Hepatocyte (in vitro differentiated cells): ENCODE results near the gene ADGRG7.

Experiments
- EZH2 ChIP-seq: fragments of 200-600 bp; sonication (generic); IDR thresholded peaks from 2 replicates; pipeline ENCODE4 v1.6.1; 2016; ENCODE audit warnings: antibody characterized with exemption, mild to moderate bottlenecking, borderline replicate concordance
- TF ChIP-seq, protein P1 (sequence below): fragments of 200-600 bp; sonication (generic); IDR thresholded peaks from 2 replicates; pipeline ENCODE4 v1.5.1; 2016; ENCODE audit warnings: antibody characterized with exemption, mild to moderate bottlenecking; ENCODE audit not compliant: poor library complexity

DNA sequence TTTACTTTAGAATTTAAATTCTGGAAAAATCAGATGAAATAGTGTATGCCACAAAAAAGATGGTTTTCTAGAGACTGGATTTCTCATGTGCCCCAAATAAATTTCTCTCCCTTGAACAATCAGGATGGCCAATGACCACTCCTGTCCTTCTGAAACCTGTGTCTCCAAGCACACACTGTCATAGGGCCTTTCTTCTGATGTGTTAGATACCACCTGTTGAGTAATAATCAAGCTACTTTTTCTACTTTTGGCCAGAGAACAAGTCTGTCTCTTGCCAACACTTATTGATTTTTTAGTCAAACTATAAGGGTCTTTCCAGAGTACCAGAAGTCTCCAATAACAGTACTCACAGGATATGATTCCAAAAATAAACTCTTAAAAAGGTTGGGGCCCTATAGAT is 83.8 kb downstream of the ADGRG7 start:
- TF ChIP-seq, protein P1, sequence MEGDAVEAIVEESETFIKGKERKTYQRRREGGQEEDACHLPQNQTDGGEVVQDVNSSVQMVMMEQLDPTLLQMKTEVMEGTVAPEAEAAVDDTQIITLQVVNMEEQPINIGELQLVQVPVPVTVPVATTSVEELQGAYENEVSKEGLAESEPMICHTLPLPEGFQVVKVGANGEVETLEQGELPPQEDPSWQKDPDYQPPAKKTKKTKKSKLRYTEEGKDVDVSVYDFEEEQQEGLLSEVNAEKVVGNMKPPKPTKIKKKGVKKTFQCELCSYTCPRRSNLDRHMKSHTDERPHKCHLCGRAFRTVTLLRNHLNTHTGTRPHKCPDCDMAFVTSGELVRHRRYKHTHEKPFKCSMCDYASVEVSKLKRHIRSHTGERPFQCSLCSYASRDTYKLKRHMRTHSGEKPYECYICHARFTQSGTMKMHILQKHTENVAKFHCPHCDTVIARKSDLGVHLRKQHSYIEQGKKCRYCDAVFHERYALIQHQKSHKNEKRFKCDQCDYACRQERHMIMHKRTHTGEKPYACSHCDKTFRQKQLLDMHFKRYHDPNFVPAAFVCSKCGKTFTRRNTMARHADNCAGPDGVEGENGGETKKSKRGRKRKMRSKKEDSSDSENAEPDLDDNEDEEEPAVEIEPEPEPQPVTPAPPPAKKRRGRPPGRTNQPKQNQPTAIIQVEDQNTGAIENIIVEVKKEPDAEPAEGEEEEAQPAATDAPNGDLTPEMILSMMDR = no peak
- no peak for TF ChIP-seq EZH2
